ENCODE measurements around the gene METTL4.

DNA sequence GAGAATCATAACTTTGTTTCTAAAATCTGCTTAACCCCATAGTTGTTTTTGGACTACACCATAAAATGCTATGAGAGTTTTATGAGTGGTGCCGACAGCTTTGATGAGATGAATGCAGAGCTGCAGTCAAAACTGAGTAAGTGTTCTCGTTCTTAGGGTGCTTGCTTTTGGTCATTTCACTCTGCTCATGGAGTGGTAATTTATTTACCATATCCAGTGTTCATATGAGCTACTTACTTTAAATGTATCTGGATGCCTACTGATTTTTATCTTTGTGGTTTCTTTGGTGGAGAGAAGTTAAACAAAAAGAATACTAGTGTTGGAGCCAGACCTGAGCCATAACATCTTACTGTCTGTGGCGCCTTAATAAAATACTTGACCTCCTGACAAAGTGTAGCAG is 16.5 kb upstream of the METTL4 start:
- TF ChIP-seq, protein P1, sequence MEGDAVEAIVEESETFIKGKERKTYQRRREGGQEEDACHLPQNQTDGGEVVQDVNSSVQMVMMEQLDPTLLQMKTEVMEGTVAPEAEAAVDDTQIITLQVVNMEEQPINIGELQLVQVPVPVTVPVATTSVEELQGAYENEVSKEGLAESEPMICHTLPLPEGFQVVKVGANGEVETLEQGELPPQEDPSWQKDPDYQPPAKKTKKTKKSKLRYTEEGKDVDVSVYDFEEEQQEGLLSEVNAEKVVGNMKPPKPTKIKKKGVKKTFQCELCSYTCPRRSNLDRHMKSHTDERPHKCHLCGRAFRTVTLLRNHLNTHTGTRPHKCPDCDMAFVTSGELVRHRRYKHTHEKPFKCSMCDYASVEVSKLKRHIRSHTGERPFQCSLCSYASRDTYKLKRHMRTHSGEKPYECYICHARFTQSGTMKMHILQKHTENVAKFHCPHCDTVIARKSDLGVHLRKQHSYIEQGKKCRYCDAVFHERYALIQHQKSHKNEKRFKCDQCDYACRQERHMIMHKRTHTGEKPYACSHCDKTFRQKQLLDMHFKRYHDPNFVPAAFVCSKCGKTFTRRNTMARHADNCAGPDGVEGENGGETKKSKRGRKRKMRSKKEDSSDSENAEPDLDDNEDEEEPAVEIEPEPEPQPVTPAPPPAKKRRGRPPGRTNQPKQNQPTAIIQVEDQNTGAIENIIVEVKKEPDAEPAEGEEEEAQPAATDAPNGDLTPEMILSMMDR (IDR thresholded peaks at IDR 0.05): no peak
- TF ChIP-seq POLR2A (IDR thresholded peaks at IDR 0.05) (no peak), EP300 (IDR thresholded peaks at IDR 0.05) (no peak)
